Muscle layer of colon (tissue), 2 donors: ENCODE results near the gene ACR.

Experiments used
- H3K27ac ChIP-seq: one replicate; pipeline ENCODE4 v1.7.0; 2013; ENCODE audit warnings: low read depth, mild to moderate bottlenecking, low read length, moderate library complexity
- H3K27me3 ChIP-seq, 2 donors: one replicate each; pipeline ENCODE4 v1.7.0; 2013; ENCODE audit warnings: low read length in 2 of 2, mild to moderate bottlenecking in 2 of 2; ENCODE audit not compliant: insufficient read depth in 2 of 2, control insufficient read depth in 1 of 2
- H3K36me3 ChIP-seq: one replicate; pipeline ENCODE4 v1.7.0; 2013; ENCODE audit warnings: mild to moderate bottlenecking, low read length; ENCODE audit not compliant: insufficient read depth
- H3K4me1 ChIP-seq: one replicate; pipeline ENCODE4 v1.7.0; 2013; ENCODE audit warnings: mild to moderate bottlenecking, low read length; ENCODE audit not compliant: insufficient read depth
- H3K4me3 ChIP-seq, 2 donors: one replicate each; pipeline ENCODE4 v1.7.0; 2013; ENCODE audit warnings: low read length in 2 of 2, low read depth in 1 of 2, mild to moderate bottlenecking in 1 of 2, moderate library complexity in 1 of 2
- H3K9ac ChIP-seq: one replicate; pipeline ENCODE4 v1.7.0; 2013; ENCODE audit warnings: low read length
- H3K9me3 ChIP-seq: one replicate; pipeline ENCODE4 v1.7.0; 2013; ENCODE audit warnings: mild to moderate bottlenecking, low read length
- donor health status: abdominal sarcoma.
- donor health status: Adenocarcinoma of cecum.

The ACR gene

DNA sequence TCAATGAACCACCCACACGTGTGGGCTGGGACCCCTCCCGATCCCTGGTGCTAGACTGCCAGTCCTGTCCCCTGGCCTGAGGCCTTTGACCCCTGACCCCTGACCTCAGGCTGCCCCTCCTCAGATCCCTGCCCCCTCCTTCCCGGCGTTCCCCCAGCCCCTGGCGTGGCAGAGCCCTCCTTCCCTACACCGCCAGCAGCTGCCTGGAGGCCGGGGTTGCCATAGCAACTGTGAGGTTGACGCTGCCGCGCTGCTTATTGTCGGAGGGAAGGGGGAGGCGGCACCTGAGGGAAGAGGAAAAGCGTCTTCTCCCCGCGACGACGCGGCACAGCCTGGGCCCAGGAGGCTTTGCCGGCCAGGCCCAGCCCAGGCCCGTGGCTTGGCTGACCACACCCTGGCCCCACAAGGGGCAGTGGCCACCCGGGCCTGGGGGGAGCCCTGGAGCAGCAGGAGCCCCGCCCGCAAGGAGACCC lies 32.7 kb upstream of the ACR start:
- no peaks in the 10 kb centered on the region for H3K27me3 ChIP-seq
- H3K9ac ChIP-seq = no peak overlapping the region
- H3K36me3 ChIP-seq = no peaks in the 10 kb centered on the region
- H3K27ac ChIP-seq = no peak overlapping the region
- H3K4me1 ChIP-seq = peaks cover 3% of the 10 kb centered on the region
- H3K9me3 ChIP-seq = no peaks in the 10 kb centered on the region
- no peak overlapping the region for H3K4me3 ChIP-seq

DNA sequence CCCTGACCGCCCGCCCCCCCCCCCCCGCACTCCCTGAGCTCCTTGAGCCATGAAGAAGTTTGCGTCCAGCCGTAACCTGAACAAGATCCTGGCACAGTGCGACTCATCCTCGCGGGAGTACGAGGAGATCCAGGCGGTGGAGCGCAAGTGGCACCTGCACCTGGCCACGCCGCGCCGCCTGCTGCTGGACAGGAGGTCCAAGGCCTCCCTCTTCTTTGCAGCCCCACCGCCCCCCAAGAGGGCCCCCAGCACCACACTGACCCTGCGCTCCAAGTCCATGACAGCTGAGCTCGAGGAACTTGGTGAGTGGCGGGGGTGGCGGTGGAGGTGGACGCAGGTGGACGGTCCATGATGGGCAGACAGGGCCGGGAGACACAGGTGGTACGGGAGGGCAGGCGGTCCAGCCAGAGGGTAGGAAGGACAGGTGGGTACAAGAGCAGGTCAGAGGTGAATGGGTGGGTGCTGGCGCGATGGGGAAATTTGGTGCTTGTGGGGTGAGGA lies 32.1 kb upstream of the ACR start:
- H3K36me3 ChIP-seq = no peaks in the 10 kb centered on the region
- H3K27ac ChIP-seq = no peak overlapping the region
- H3K9ac ChIP-seq = no peak overlapping the region
- no peaks in the 10 kb centered on the region for H3K27me3 ChIP-seq
- H3K4me3 ChIP-seq = no peak overlapping the region
- no peaks in the 10 kb centered on the region for H3K9me3 ChIP-seq
- H3K4me1 ChIP-seq = peaks cover 3% of the 10 kb centered on the region

DNA sequence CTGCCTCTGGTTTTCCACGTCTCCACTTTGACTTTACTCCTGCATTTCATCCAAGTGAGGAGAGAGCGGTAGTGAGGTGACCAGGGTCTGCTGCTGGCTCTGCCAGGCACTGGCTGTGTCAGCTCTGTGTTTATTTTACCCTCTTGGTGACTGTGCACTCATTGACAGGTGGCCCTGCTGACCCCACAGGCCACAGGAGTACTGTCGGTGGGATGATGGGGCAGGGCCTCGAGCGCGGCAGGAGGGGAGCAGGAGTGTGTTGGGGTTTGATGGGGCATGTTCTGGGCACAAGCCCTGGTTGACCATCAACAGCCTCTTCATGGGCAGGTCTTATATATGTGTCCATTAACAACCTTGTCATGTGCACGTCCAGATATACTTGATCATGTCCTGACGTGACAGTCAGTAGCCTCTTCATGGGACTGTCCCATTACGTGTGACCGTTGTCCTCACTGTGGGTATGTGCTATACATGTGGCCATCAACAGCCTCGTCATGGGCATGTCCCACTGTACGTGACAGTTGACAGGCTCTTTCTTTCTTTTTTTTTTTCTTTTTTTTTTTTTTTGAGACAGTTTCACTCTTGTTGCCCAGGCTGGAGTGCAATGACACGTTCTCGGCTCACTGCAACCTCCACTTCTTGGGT lies 31.4 kb upstream of the ACR start:
- Histone ChIP-seq H3K27me3 (no peaks in the 10 kb centered on the region), H3K36me3 (no peaks in the 10 kb centered on the region), H3K9ac (no peak overlapping the region), H3K4me3 (no peak overlapping the region), H3K4me1 (peaks cover 3% of the 10 kb centered on the region), H3K27ac (no peak overlapping the region), H3K9me3 (no peaks in the 10 kb centered on the region)

DNA sequence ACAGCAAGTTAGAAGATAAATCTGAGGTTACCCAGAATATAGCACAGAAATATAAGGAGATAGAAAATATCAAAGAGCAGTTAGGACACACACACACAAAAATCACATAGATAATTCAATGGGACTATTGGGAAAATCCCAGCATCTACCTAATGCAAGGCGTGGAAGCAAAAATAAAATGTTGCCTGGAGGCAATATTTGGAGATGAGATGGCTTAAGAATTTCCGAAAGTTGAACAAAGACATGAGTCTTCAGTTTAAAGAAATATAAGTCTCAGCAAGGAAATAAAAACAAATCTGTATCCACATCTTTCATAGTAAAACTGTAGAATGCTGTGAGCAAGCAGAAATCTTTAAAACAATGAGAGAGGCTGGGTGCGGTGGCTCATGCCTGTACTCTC lies 29.5 kb upstream of the ACR start:
- no peak overlapping the region for H3K9ac ChIP-seq
- no peaks in the 10 kb centered on the region for H3K36me3 ChIP-seq
- H3K27ac ChIP-seq = no peak overlapping the region
- peaks cover 3% of the 10 kb centered on the region for H3K4me1 ChIP-seq
- H3K27me3 ChIP-seq = no peaks in the 10 kb centered on the region
- no peak overlapping the region for H3K4me3 ChIP-seq
- H3K9me3 ChIP-seq = no peaks in the 10 kb centered on the region

DNA sequence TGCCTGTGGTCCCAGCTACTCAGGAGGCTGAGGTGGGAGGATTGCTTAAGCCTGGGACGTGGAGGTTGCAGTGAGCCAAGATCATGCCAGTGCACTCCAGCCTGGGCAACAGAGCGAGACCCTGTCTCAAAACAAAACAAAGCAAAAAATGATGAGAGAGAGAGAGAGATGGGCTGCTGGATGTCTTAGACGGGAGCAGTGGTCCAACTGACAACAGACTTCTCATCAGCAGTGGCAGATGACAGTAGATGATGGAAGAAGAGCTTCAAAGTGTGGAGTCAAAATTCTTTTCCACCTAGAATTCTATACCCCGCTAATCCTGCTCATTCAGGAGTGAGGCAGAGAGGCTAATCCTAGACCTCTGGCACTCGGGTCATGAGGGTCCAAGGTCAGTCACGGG lies 29.0 kb upstream of the ACR start:
- Histone ChIP-seq H3K36me3 (no peaks in the 10 kb centered on the region), H3K9ac (no peak overlapping the region), H3K27me3 (no peaks in the 10 kb centered on the region), H3K4me3 (no peak overlapping the region), H3K27ac (no peak overlapping the region), H3K9me3 (no peaks in the 10 kb centered on the region), H3K4me1 (peaks cover 3% of the 10 kb centered on the region)

DNA sequence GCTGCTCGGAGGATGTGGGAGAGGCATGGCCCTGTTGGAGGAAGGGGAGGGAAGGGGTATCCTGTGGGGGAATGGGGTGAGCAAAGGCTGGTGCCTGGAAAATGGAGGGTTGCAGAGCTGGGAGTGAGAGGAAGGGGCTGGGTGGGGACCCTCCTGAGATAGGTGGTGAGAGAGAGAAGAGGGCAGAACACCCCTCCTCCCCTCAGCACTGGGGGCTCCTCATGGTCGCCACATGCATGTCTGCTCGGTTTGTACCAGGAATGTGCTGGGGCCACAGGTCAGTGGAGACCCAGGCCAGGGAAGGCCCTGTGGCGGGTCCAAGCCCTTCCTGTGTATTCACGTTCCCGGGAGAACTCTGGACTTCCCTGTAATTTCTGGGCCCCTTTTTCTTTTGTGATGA lies 27.8 kb upstream of the ACR start:
- Histone ChIP-seq H3K4me1 (no peaks in the 10 kb centered on the region), H3K4me3 (no peak overlapping the region), H3K27ac (no peak overlapping the region), H3K9ac (no peak overlapping the region), H3K27me3 (no peaks in the 10 kb centered on the region), H3K36me3 (no peaks in the 10 kb centered on the region), H3K9me3 (no peaks in the 10 kb centered on the region)

DNA sequence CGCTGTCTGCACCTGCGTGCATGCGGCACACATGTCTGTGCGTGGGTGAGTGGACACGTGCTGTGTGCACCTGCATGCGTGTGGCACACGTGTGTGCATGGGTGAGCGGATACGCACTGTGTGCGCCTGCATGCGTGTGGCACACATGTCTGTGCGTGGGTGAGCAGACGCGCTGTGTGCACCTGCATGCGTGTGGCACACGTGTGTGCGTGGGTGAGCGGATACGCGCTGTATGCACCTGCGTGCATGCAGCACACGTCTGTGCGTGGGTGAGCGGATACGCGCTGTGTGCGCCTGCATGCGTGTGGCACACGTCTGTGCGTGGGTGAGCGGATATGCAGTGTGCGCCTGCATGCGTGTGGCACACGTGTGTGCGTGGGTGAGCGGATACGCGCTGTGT lies 27.1 kb upstream of the ACR start:
- Histone ChIP-seq H3K9me3 (no peaks in the 10 kb centered on the region), H3K4me3 (no peak overlapping the region), H3K27me3 (no peaks in the 10 kb centered on the region), H3K27ac (no peak overlapping the region), H3K36me3 (no peaks in the 10 kb centered on the region), H3K4me1 (no peaks in the 10 kb centered on the region), H3K9ac (no peak overlapping the region)

DNA sequence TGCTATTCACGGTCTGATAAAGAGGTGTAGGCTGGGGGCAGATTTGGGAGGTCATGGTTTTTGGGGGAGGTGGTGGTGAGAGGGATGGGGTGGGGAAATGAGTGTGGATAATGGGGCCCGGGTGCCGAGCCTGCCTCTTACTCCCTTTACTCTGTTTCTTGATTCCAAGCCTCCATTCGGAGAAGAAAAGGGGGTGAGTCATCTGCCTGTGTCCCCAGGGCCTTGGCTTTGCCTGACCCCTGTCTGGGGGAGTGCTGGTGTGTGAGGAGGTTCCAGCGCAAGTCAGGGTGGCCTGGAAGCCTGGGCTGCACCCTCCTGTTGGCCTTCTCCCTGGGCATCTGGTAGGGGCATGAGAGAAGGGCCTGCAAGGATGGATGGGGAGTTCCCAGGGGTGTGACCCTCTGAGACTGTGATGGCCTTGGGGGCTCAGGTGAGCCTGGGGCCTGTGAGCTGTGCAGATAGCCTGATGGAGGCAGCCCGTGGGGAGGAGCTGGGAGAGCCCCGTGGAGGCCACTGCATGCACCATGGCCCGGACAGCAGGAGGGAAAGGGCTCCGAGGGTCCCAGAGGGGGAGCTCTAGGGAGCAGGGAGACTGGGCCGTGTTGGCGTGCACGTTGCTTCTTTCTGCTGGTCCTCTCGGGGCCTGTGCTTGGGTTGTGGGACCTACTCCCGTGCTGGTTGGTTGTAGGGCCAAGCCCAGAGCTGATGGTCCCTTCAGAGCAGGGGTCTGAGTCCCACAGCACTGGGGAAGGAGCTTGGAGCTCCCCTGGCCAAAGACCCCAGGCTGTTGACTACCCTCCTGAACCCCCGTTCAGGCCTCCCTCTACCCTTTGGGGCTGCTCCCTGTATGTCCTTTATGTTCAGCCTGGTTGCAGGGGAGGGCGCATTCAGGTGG lies 26.3 kb upstream of the ACR start:
- H3K36me3 ChIP-seq = no peaks in the 10 kb centered on the region
- no peak overlapping the region for H3K4me3 ChIP-seq
- no peaks in the 10 kb centered on the region for H3K9me3 ChIP-seq
- no peak overlapping the region for H3K9ac ChIP-seq
- no peaks in the 10 kb centered on the region for H3K4me1 ChIP-seq
- no peaks in the 10 kb centered on the region for H3K27me3 ChIP-seq
- no peak overlapping the region for H3K27ac ChIP-seq

DNA sequence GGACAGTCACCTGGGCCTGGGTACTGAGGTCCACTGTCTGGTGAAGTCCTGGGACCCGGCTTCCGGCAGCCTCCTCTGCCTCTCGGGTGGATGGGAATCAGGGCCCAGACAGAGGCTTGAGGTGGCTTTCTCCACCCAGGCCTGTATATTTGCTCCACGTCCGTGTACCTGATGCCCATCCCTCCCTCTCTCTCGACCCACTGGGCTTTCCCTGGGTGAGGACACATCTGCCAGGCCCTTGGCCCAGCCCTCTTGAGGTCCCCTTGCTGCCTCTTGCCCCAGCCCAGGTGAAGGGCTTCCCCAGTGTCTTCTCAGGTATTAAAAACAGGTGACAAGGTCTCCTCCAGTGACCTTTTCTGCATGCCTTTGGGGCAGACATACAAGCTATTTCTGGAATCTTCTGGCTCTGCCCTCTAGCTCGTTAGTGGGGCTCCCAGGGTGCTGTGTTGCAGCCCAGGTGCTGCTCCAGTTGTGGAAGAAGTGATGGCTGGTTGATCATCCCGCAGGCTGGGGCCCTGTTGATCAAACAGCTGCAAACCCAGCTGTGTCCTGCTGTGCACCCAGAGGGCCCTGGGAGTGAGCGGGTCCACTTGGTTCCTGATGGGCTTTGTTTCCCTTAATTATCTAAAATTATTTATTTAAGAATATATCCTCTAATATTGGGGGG lies 25.5 kb upstream of the ACR start:
- H3K27me3 ChIP-seq = no peaks in the 10 kb centered on the region
- no peaks in the 10 kb centered on the region for H3K9me3 ChIP-seq
- no peak overlapping the region for H3K4me3 ChIP-seq
- no peaks in the 10 kb centered on the region for H3K36me3 ChIP-seq
- no peak overlapping the region for H3K27ac ChIP-seq
- no peaks in the 10 kb centered on the region for H3K4me1 ChIP-seq
- H3K9ac ChIP-seq = no peak overlapping the region

DNA sequence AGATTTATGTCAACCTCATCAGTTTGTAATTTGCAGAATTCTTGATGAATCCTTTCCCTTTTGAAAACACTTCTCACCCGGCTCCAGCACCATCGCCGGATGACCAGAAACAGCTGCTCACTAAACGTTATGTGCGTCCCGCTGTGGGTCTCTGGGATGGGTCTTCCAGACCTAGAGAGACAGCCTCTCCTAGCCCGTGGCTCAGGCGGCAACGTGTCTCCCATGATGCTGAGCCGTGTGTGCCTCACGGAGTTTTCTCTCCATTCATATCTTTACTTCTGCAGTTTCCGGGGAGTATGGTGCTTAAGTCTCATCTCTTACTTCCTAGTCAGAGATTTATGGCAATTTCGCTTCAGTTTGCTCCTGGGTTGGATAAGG lies 25.0 kb upstream of the ACR start:
- H3K9ac ChIP-seq = no peak overlapping the region
- H3K36me3 ChIP-seq = no peaks in the 10 kb centered on the region
- no peaks in the 10 kb centered on the region for H3K27me3 ChIP-seq
- H3K27ac ChIP-seq = no peak overlapping the region
- no peaks in the 10 kb centered on the region for H3K9me3 ChIP-seq
- H3K4me3 ChIP-seq = no peak overlapping the region
- H3K4me1 ChIP-seq = no peaks in the 10 kb centered on the region

DNA sequence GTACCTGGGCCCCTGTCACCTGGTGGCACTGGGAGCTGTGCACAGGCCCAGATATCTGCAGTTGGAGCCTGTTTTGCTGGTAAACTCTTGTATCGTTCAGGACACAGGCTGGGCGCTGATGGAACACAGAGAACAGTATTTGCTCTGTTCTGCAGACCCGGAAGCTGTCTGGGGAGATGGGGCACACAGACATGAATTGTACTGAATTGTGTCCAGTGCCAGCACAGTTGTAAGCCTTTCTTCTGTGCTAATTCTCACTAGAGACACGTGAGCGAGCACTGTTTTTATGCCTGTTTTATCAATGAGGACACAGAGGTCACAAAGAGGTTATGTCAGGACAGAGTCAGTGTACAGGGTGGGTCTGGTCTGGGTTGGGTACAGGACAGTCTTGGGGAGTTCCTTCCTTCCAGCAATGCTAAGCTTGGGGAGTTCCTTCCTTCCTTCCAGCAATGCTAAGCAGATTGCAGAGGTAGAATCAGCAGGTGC lies 24.4 kb upstream of the ACR start:
- Histone ChIP-seq H3K36me3 (no peaks in the 10 kb centered on the region), H3K9ac (no peak overlapping the region), H3K9me3 (no peaks in the 10 kb centered on the region), H3K27me3 (no peaks in the 10 kb centered on the region), H3K4me1 (no peaks in the 10 kb centered on the region), H3K27ac (no peak overlapping the region), H3K4me3 (no peak overlapping the region)
